ENCODE measurements around the gene GLTP.
"Not testable (repeated sequence)": the region's sequence is repeated elsewhere in the genome, so short reads cannot be mapped to it uniquely, and the experiment has no call there.

The GLTP gene

DNA sequence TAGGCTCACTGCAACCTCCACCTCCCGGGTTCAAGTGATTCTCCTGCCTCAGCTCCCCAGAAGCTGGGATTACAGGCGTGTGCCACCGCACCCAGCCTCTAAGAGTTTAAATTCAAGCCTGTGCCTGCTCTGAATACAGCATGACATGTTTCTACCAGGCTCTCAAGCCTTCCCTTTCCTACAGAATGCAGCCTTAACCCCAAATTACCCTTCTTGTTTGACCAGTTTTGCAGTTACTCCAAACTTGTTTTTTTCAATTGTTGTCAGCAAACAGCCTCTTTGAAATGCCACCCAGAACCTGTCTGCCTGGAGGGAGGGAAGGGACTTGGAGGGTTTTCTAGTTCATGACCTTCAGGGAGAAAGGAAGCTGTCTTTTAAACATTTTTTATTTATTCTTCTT, 15.4 kb downstream of the GLTP start:
- Histone ChIP-seq H3K4me1 (peaks cover 0 to 19% (median 7%) of the 10 kb centered on the region in 4 donors), H3K27ac (no peak overlapping the region)
- no peak for DNase-seq

DNA sequence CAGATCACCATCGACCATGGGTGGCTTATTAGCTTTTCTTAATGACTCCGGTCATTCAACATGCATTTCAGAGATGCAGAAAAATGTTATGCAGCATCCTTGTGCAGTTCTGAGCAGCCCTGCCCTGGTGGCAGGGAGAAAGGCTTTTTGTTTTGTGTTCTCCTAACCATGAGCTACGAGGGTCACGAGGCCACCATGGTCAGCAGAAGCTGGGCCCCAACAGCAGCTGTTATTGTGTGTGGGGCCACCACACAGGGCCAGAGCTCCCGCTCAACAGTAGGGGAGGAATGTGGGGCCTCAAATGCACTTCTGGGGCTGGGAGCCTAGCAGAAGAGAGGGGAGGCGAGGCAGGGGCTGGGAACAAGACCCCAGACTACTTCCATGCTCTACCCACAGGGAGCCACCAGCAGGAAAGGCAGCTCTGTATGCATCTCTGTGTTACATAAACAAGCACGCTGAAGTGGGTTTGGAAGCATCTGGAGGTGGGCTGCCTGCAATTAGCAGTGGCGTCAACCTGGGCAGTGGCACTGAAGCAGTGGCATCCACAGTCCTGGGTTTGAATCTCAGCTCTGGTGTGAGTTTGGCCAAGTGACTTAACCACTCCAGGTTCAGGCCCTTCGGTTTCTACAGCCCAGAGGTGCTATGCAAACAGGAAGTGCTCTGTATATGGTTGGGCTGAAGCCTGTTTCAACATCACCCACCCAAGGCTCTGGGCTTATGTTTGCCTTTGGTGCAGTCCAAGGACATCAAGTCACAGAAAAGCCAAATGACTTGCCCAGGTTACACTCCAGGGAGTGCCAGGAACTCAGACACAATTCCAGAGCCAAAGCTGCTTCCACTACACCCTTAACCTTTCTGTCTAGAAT, 16.3 kb downstream of the GLTP start:
- Histone ChIP-seq H3K27ac (no peak overlapping the region), H3K27me3 (no peaks in the 10 kb centered on the region), H3K9me3 (no peaks in the 10 kb centered on the region), H3K36me3 (peaks cover 0 to 22% (median 10%) of the 10 kb centered on the region in 3 donors), H3K4me1 (peaks cover 0 to 19% (median 7%) of the 10 kb centered on the region in 4 donors), H3K4me3 (no peak overlapping the region)
- intact Hi-C loops (cut with DNase I; ENCODE audit: low total_unique reads), result no loop called here
- TF ChIP-seq, protein P1, sequence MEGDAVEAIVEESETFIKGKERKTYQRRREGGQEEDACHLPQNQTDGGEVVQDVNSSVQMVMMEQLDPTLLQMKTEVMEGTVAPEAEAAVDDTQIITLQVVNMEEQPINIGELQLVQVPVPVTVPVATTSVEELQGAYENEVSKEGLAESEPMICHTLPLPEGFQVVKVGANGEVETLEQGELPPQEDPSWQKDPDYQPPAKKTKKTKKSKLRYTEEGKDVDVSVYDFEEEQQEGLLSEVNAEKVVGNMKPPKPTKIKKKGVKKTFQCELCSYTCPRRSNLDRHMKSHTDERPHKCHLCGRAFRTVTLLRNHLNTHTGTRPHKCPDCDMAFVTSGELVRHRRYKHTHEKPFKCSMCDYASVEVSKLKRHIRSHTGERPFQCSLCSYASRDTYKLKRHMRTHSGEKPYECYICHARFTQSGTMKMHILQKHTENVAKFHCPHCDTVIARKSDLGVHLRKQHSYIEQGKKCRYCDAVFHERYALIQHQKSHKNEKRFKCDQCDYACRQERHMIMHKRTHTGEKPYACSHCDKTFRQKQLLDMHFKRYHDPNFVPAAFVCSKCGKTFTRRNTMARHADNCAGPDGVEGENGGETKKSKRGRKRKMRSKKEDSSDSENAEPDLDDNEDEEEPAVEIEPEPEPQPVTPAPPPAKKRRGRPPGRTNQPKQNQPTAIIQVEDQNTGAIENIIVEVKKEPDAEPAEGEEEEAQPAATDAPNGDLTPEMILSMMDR (IDR thresholded peaks at IDR 0.05), result no peak
- DNase-seq, result no peak

More for the DNA sequence above, 15.4 kb downstream of the GLTP start:
- H3K4me3 ChIP-seq, result no peak overlapping the region
- intact Hi-C loops (cut with DNase I; ENCODE audit: low total_unique reads), result no loop called here
- TF ChIP-seq, protein P1 (IDR thresholded peaks at IDR 0.05), result no peak
- H3K36me3 ChIP-seq, result peaks cover 0 to 22% (median 10%) of the 10 kb centered on the region in 3 donors
- H3K27me3 ChIP-seq, result no peaks in the 10 kb centered on the region
- H3K9me3 ChIP-seq, result no peaks in the 10 kb centered on the region

DNA sequence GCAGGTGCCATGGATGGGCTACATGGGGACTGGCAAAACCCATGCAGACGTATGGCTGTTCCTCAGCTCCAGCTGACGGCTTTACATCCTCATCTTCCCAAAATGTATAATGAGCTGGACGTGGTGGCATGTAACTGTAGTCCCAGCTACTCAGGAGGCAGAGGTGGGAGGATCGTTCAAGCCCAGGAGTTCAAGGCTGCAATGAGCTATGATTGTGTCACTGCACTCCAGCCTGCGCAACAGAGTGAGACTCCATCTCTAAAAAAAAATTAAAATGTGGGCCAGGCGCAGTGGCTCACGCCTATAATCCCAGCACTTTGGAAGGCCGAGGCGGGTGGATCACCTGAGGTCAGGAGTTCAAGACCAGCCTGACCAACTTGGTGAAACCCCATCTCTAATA, 17.9 kb downstream of the GLTP start:
- H3K27me3 ChIP-seq; H3K9me3 ChIP-seq; intact Hi-C loops (cut with DNase I; ENCODE audit: low total_unique reads); H3K4me3 ChIP-seq; H3K27ac ChIP-seq; DNase-seq: not testable (repeated sequence)
- H3K36me3 ChIP-seq, result peaks cover under 1 to 35% (median 23%) of the 10 kb centered on the region in 3 donors
- peaks cover 0 to 19% (median 7%) of the 10 kb centered on the region in 4 donors for H3K4me1 ChIP-seq

DNA sequence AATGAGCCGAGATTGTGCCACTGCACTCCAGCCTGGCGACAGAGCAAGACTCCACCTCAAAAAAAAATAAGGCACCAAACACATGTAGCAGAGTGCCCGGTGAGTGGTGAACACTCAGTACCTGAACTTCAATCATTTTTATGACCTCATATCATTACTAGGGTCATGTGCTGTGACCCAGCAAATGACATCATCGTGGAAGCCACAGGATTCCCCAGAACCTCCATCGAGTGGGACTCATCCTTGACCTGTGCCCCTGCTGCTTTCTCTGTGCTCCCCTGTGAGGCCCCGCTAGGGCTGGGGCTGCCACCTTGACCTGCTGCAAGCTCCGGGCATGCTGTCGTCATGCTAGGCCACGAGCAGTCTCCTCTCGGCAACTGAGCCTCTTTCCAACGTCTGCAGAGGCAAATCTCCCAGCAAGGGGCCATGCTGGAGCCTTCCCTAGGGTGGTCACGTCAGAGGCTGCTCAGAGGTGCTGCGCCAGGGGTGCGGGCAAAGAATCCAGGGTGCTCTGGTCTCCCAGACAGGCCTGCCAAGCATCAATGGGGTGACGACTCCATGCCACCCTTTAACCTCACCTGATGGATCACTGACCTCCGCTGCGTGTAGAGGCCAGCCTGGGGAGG, 18.5 kb downstream of the GLTP start:
- H3K4me3 ChIP-seq, result no peak overlapping the region
- TF ChIP-seq, protein P1 (IDR thresholded peaks at IDR 0.05), result no peak
- H3K36me3 ChIP-seq, result peaks cover 7 to 41% (median 29%) of the 10 kb centered on the region in 3 donors
- H3K27ac ChIP-seq, result no peak overlapping the region
- H3K27me3 ChIP-seq, result no peaks in the 10 kb centered on the region
- peaks cover 0 to 19% (median 7%) of the 10 kb centered on the region in 4 donors for H3K4me1 ChIP-seq
- intact Hi-C loops (cut with DNase I; ENCODE audit: low total_unique reads), result no loop called here
- no peaks in the 10 kb centered on the region for H3K9me3 ChIP-seq
- no peak for DNase-seq

DNA sequence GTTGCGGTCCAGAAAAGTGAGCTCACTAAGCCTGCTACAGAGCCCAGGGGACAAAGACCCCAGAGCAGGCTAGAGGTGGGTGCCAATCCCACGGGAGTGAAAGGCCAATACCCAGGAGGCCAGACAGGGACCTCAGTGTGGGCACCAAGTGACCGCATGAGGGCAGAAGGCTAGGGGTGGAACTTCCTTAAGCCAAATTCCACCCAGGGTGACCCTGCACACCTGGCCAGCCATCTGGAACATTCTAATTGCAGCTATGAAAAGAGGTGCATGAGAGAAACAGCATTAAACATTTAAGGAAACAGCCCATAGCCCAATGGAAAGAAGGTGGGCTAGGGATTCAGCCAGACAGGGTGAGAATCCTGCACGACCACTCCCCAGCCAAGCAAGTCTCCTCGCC, 19.4 kb downstream of the GLTP start:
- intact Hi-C loops (cut with DNase I; ENCODE audit: low total_unique reads), result no loop called here
- no peak overlapping the region for H3K27ac ChIP-seq

More for the DNA sequence above, 19.4 kb downstream of the GLTP start:
- peaks cover 13 to 50% (median 38%) of the 10 kb centered on the region in 3 donors for H3K36me3 ChIP-seq
- TF ChIP-seq, protein P1 (IDR thresholded peaks at IDR 0.05), result no peak
- peaks cover 0 to 19% (median 7%) of the 10 kb centered on the region in 4 donors for H3K4me1 ChIP-seq
- DNase-seq, result no peak
- no peaks in the 10 kb centered on the region for H3K27me3 ChIP-seq
- no peak overlapping the region for H3K4me3 ChIP-seq
- no peaks in the 10 kb centered on the region for H3K9me3 ChIP-seq
